Vagina (tissue), 2 donors: Measurements from ENCODE around the gene NT5C3A. TPM values are rescaled to one million over a fixed set of nuclear protein-coding genes. Genes with fewer than 3 reads are reported as not detected.
"Not testable (repeated sequence)": the region's sequence is repeated elsewhere in the genome, so short reads cannot be mapped to it uniquely, and the experiment has no call there.

Experiments
- DNase-seq, 2 donors: peaks; one replicate each; pipeline ENCODE4 v3.0.0-alpha.2; 2017; ENCODE audit errors: extremely low spot score in 2 of 2
- H3K27ac ChIP-seq: fragments of 200-600 bp; sonication (generic); one replicate; pipeline ENCODE4 v1.5.1; 2019
- H3K27me3 ChIP-seq: fragments of 200-600 bp; sonication (generic); one replicate; pipeline ENCODE4 v1.5.1; 2019
- H3K36me3 ChIP-seq, 2 donors: fragments of 200-600 bp; sonication (generic); one replicate each; pipeline ENCODE4 v1.5.1; 2017 to 2019
- H3K4me1 ChIP-seq: fragments of 200-600 bp; sonication (generic); one replicate; pipeline ENCODE4 v1.5.1; 2019
- H3K4me3 ChIP-seq, 2 donors: fragments of 200-600 bp; sonication (generic); 1 replicate in 1 of 2; 2 replicates in 1 of 2; pipeline ENCODE4 v1.5.1; 2016 to 2019
- H3K9me3 ChIP-seq: fragments of 200-600 bp; sonication (generic); one replicate; pipeline ENCODE4 v1.5.1; 2019
- POLR2A ChIP-seq, 2 donors: fragments of 450-650 bp; IDR thresholded peaks; one replicate each; pipeline ENCODE4 v1.6.1; 2017; ENCODE audit warnings: antibody characterized with exemption in 2 of 2, mild to moderate bottlenecking in 2 of 2, moderate library complexity in 2 of 2
- POLR2AphosphoS5 ChIP-seq, 2 donors: sonication (generic); formaldehyde crosslinking; IDR thresholded peaks; one replicate each; pipeline ENCODE4 v1.9.0; 2017; ENCODE audit warnings: antibody characterized with exemption in 2 of 2, mild to moderate bottlenecking in 2 of 2, low read depth in 1 of 2; ENCODE audit not compliant: insufficient read depth in 1 of 2
- intact Hi-C: fragments of 100-400 bp; cut with DNase I; formaldehyde crosslinking; loops from one replicate; pipeline ENCODE4 v1.15.1; 2023
- total RNA-seq: library from RNA; depleted of rRNA; stranded (reverse); fragments of >200 nt; gene quantifications from one replicate; pipeline ENCODE4 v1.2.3, GENCODE V29; 2016
- TF ChIP-seq, protein P1 (sequence below), 3 experiments: fragments of 450-650 bp in 2 of 3; fragments of 200-600 bp in 1 of 3; sonication (generic) in 1 of 3; IDR thresholded peaks; one replicate each; pipeline ENCODE4 v1.5.1; 2017 to 2019; ENCODE audit warnings: antibody characterized with exemption in 3 of 3, mild to moderate bottlenecking in 2 of 3, moderate library complexity in 2 of 3

NT5C3A gene
- total RNA-seq, 1 donor from 2014 or later: 17.2 TPM

- Histone ChIP-seq H3K4me1 (peaks cover 34% of the 10 kb centered on the region), H3K4me3 (peak overlapping the region; percentile 1 to 34)
- TF ChIP-seq POLR2AphosphoS5 (IDR thresholded peaks at IDR 0.05; ENCODE audit: insufficient read depth in 1 of 2, low read depth in 1 of 2) (no peak), POLR2A (IDR thresholded peaks at IDR 0.05) (no peak)
- TF ChIP-seq, protein P1, sequence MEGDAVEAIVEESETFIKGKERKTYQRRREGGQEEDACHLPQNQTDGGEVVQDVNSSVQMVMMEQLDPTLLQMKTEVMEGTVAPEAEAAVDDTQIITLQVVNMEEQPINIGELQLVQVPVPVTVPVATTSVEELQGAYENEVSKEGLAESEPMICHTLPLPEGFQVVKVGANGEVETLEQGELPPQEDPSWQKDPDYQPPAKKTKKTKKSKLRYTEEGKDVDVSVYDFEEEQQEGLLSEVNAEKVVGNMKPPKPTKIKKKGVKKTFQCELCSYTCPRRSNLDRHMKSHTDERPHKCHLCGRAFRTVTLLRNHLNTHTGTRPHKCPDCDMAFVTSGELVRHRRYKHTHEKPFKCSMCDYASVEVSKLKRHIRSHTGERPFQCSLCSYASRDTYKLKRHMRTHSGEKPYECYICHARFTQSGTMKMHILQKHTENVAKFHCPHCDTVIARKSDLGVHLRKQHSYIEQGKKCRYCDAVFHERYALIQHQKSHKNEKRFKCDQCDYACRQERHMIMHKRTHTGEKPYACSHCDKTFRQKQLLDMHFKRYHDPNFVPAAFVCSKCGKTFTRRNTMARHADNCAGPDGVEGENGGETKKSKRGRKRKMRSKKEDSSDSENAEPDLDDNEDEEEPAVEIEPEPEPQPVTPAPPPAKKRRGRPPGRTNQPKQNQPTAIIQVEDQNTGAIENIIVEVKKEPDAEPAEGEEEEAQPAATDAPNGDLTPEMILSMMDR (IDR thresholded peaks at IDR 0.05): no peak
These were observed 23.9 kb downstream of the NT5C3A start for GRCh38 chr7:33038639-33039038.

DNA sequence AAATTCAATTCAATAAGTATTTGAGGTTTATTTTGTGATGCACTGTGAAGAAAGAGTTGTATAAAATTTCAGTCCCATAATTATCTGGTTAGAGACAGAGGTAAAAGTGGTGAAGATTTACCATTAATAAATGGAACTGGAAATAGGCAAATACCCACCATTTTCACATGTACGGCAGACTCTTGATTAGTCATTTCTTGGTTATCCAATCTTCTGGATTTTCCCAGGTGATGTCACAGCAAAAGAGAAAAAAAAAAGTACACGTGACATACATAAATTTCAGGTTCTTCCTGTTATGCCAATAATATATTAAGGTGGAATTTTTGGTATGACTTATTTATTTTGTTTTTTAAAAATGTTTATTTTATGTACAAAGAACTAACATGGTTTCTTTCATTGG, 26.8 kb downstream of the NT5C3A start:
- H3K4me1 ChIP-seq: peaks cover 22% of the 10 kb centered on the region
- no peaks in the 10 kb centered on the region for H3K27me3 ChIP-seq
- intact Hi-C loops: no loop called here
- DNase-seq: no peak
- H3K27ac ChIP-seq: peak overlapping the region; percentile 34
- H3K36me3 ChIP-seq: no peaks in the 10 kb centered on the region
- no peaks in the 10 kb centered on the region for H3K9me3 ChIP-seq
- H3K4me3 ChIP-seq: no peak overlapping the region
- no peak for TF ChIP-seq POLR2A (IDR thresholded peaks at IDR 0.05)

More at GRCh38 chr7:33038639-33039038, 23.9 kb downstream of the NT5C3A start:
- intact Hi-C loops: no loop called here
- no peaks in the 10 kb centered on the region for H3K27me3 ChIP-seq
- no peaks in the 10 kb centered on the region for H3K36me3 ChIP-seq
- H3K27ac ChIP-seq: peak overlapping the region; percentile 77
- H3K9me3 ChIP-seq: no peaks in the 10 kb centered on the region
- DNase-seq: no peak

DNA sequence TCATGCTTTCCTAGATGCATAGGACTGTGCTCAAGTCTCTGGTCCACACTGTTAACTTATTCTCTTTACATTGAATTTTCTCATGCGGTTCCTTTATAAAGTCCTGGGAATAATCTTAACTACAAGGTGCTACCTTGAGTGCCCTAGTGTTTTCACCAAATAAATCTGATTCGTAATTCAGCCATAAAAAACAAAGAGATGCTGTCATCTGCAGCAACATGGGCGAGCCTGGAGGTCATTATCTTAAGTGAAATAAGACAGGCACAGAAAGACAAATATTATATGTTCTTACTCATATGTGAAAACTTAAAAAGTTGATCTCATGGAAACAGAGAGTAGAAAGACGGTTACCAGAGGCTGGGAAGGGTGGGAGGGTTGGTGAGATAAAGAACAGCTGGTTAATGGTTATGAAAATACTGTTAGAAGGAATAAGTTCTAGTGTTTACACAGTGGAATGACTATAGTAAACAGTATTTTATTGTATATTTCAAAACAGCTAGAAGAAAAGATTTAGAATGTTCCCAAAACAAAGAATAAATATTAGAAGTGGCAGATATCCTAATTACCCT, 38.3 kb downstream of the NT5C3A start:
- Histone ChIP-seq H3K27ac (no peak overlapping the region), H3K4me3 (no peak overlapping the region), H3K27me3 (no peaks in the 10 kb centered on the region), H3K36me3 (peaks cover 0 to 37% of the 10 kb centered on the region in 2 donors), H3K4me1 (no peaks in the 10 kb centered on the region), H3K9me3 (no peaks in the 10 kb centered on the region)
- intact Hi-C loops: no loop called here
- DNase-seq: no peak
- no peak for TF ChIP-seq POLR2AphosphoS5 (IDR thresholded peaks at IDR 0.05; ENCODE audit: insufficient read depth in 1 of 2, low read depth in 1 of 2)
- TF ChIP-seq POLR2A (IDR thresholded peaks at IDR 0.05): no peak
- TF ChIP-seq, protein P1 (IDR thresholded peaks at IDR 0.05): no peak

- TF ChIP-seq POLR2A (IDR thresholded peaks at IDR 0.05) (no peak), POLR2AphosphoS5 (IDR thresholded peaks at IDR 0.05; ENCODE audit: insufficient read depth in 1 of 2, low read depth in 1 of 2) (no peak)
- TF ChIP-seq, protein P1 (IDR thresholded peaks at IDR 0.05): no peak
- Histone ChIP-seq H3K36me3 (peaks cover 0 to 35% of the 10 kb centered on the region in 2 donors), H3K27ac (no peak overlapping the region), H3K4me1 (no peaks in the 10 kb centered on the region), H3K27me3 (no peaks in the 10 kb centered on the region), H3K9me3 (no peaks in the 10 kb centered on the region), H3K4me3 (no peak overlapping the region)
- intact Hi-C loops: no loop called here
- no peak for DNase-seq
These were observed 50.2 kb downstream of the NT5C3A start for GRCh38 chr7:33012364-33012763.

GRCh38 chr7:33009734-33010133, 52.8 kb downstream of the NT5C3A start:
- H3K9me3 ChIP-seq: no peaks in the 10 kb centered on the region
- intact Hi-C loops: no loop called here
- peaks cover 0 to 14% of the 10 kb centered on the region in 2 donors for H3K36me3 ChIP-seq
- H3K4me1 ChIP-seq: no peaks in the 10 kb centered on the region
- no peak overlapping the region for H3K27ac ChIP-seq
- TF ChIP-seq, protein P1 (IDR thresholded peaks at IDR 0.05): no peak
- TF ChIP-seq POLR2A (IDR thresholded peaks at IDR 0.05) (no peak), POLR2AphosphoS5 (IDR thresholded peaks at IDR 0.05; ENCODE audit: insufficient read depth in 1 of 2, low read depth in 1 of 2) (no peak)
- no peaks in the 10 kb centered on the region for H3K27me3 ChIP-seq
- H3K4me3 ChIP-seq: no peak overlapping the region
- no peak for DNase-seq

DNA sequence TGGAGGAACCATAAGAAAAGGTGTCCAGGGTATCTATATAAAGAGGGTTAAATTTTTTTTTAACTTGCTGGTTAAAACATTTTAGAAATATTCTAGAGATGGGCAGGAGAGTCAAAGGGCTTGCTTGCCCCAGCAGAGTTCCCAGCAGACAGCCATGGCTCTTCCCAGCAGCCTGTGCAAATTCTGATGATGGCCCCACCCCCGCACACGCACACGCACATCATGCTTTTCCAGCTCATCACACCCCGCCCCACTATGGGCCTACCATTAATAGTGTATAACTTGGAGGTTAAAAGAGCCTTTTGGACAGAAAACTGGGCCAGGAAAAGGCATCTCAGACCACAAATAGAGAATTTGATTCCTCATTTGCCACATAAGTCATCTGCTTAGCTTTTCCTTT, 56.9 kb downstream of the NT5C3A start:
- intact Hi-C loops, H3K36me3 ChIP-seq, H3K27me3 ChIP-seq: not testable (repeated sequence)

GRCh38 chr7:33005193-33005592, 57.4 kb downstream of the NT5C3A start:
- H3K36me3 ChIP-seq, intact Hi-C loops, DNase-seq, H3K9me3 ChIP-seq, H3K4me3 ChIP-seq, H3K4me1 ChIP-seq, H3K27me3 ChIP-seq, H3K27ac ChIP-seq: not testable (repeated sequence)

More for the DNA sequence above, 56.9 kb downstream of the NT5C3A start:
- H3K27ac ChIP-seq, H3K4me1 ChIP-seq, H3K4me3 ChIP-seq, H3K9me3 ChIP-seq, DNase-seq: not testable (repeated sequence)

DNA sequence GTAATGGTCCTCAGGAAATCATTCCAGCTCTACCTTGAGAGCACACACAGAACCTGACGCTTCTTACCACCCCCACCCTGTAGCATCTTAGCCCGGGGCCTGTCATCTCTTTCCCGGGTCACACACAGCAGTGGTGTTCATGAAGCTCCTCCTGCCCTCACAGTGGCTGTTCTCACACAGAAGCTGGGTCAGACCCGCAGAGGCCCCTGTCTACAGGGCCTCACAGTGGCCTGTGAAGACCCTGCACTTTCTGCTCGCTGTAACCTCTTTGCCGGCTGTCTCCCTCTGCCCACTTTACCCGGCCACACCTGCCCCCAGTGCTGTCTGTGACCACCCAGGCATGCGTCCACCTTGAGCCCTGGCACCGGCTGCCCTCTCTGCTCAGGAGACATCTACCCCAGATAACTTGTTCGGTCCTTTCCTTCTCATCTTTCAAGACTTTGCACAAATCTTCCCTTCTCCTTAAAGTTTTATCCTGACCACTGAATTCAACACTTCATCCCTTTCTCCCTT, 58.4 kb downstream of the NT5C3A start:
- DNase-seq, H3K27ac ChIP-seq, H3K4me3 ChIP-seq, H3K4me1 ChIP-seq, H3K27me3 ChIP-seq, intact Hi-C loops, H3K36me3 ChIP-seq, H3K9me3 ChIP-seq: not testable (repeated sequence)

DNA sequence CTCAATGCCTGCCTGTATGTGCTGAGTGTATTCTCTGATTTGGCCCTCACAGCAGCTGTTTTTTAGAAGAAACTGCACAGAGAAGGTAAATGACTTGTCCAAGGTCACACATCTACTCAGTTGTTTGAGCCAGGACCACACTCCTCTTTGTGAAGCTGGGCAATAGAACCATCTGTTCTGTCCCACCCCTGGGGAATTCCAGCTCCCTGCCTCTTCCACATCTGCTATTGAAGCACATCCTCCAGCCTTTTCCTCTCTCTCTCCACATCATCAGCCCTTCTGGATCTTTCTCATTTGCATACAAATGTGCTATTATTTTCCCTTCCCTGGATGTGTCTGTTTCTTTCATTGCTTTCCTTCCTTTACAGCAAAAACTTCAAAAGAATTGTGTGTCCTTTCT, 59.5 kb downstream of the NT5C3A start:
- H3K27me3 ChIP-seq, DNase-seq, intact Hi-C loops, H3K9me3 ChIP-seq, H3K4me3 ChIP-seq, H3K27ac ChIP-seq, H3K36me3 ChIP-seq, H3K4me1 ChIP-seq: not testable (repeated sequence)
